Upper lobe of left lung (tissue), 4 donors: ENCODE data around the gene LCN15.

Source experiments
- EP300 ChIP-seq, 4 donors: sonication (generic); formaldehyde crosslinking; IDR thresholded peaks; one replicate each; pipeline ENCODE4 v1.5.1; 2017; ENCODE audit warnings: antibody characterized with exemption in 4 of 4, control low read depth in 2 of 4
- POLR2A ChIP-seq, 4 donors: fragments of 450-650 bp; IDR thresholded peaks; one replicate each; pipeline ENCODE4 v1.5.1; 2016 to 2017; ENCODE audit warnings: antibody characterized with exemption in 4 of 4, mild to moderate bottlenecking in 2 of 4
- POLR2AphosphoS5 ChIP-seq, 2 donors: sonication (generic); formaldehyde crosslinking; IDR thresholded peaks; one replicate each; pipeline ENCODE4 v1.5.1; 2017; ENCODE audit warnings: antibody characterized with exemption in 2 of 2
- TF ChIP-seq, protein P1 (sequence below), 6 experiments: fragments of 450-650 bp in 4 of 6; fragments of 200-600 bp in 2 of 6; sonication (generic) in 2 of 6; IDR thresholded peaks; one replicate each; pipeline ENCODE4 v1.5.1; 2016 to 2019; ENCODE audit warnings: antibody characterized with exemption in 6 of 6

DNA sequence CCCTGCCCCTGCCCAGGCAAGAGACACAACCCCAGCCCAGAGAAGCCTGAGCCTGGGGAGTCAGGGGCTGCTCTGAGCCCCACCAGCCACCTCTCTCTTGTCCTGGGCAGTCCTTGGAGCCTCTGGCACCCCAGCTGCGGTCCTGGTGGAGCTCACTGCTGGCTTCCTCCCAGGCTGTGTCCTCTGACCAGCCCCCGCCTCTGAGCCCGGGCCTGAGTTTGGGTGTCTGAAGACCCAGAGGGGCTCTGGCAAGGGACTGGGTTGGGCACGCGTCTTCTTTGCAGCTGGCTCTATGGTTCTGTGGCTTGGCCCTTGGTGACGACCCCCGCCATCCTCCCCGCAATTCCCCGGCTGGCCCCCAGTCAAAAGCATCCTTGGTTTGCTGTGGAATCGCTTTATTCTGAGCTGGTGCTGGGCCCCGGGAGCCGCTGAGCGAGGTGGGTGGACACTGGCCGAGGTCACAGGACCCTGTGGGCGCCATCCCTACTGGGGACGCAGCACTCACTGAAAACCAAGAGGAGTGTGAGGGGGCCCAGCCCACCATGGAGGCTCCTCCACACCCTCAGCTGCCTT lies 20.6 kb downstream of the LCN15 start:
- TF ChIP-seq, protein P1, sequence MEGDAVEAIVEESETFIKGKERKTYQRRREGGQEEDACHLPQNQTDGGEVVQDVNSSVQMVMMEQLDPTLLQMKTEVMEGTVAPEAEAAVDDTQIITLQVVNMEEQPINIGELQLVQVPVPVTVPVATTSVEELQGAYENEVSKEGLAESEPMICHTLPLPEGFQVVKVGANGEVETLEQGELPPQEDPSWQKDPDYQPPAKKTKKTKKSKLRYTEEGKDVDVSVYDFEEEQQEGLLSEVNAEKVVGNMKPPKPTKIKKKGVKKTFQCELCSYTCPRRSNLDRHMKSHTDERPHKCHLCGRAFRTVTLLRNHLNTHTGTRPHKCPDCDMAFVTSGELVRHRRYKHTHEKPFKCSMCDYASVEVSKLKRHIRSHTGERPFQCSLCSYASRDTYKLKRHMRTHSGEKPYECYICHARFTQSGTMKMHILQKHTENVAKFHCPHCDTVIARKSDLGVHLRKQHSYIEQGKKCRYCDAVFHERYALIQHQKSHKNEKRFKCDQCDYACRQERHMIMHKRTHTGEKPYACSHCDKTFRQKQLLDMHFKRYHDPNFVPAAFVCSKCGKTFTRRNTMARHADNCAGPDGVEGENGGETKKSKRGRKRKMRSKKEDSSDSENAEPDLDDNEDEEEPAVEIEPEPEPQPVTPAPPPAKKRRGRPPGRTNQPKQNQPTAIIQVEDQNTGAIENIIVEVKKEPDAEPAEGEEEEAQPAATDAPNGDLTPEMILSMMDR (IDR thresholded peaks at IDR 0.05) = no peak
- TF ChIP-seq EP300 (IDR thresholded peaks at IDR 0.05) (no peak), POLR2A (IDR thresholded peaks at IDR 0.05) (no peak), POLR2AphosphoS5 (IDR thresholded peaks at IDR 0.05) (no peak)
